ENCODE data around the gene ZBTB7B.

ZBTB7B gene

DNA sequence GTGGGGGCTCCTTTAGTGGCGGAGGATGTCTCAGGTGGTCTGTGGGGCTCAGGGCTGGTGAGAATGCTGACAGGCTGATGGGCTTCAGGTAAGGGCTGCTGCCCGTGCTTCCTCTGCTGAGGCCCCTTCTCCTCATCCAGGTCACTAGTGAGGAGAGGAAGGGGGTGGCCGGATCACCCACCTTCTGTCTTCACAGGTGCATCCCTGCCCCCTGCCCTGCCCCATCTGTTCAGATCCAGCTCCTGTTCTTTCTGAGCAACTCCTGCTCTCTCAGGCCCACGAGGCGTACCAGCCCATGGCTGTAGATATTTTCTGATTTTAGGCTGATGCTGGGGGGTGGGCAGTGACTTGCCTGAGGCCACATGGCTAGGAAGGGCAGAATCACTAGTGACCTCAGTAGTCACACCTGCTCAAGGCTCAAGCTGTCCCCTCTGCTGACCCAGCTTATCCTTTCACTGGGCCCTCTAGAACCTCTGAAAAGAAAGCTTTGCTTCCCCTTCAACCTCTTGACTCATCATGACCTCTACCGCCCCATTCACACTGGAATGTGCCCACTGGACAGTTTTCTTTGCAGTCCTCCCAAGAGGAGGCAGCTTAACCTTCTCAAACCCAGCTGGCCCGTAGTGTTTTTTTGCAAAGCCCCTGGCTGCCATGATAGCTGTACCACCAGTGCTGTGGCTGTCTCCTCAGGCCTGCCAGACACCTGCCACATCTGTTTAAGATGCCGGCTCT lies 16.2 kb downstream of the ZBTB7B start:
- DNase-seq = no peak

DNA sequence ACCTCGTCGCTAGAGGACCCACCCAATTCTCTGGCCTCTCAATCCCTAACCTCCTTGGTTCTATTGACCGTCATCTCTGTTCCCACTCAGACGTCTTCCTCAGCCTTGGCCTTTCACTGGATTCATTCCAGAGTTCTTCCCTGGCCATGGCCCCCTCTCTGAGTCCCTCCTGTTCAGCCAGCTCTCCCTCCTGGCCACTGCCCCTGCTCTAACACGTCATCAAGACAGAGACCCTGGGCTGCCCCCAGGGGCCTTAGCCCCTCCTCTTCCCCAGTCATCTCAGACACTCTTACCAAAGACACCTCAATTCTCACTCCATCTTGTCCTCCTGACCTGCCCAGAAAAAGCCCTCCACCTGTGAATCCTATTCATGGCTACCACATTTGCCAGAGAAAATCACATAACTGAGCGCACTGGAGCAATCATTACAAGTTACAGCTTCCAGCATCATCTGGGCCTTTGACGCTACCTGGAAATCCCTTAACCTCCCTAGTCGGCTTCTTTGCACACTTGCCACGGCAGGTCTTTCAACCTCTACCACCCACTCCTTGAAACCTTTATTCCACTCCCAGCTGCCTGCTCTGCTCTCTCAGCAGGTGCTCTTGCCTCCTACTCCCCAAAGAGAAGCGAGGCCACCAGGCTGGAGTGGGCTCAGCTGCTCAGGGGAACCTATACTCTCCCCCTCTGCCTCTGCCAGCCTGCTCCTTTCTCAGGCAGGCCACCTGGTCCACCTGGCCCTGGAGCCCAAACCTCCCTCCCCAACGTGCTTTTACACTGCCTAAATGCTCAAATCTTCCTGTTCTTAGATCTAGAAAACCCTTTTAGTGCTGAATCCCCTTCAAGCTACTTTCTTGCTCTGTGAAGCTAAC lies 17.0 kb downstream of the ZBTB7B start:
- DNase-seq = no peak

DNA sequence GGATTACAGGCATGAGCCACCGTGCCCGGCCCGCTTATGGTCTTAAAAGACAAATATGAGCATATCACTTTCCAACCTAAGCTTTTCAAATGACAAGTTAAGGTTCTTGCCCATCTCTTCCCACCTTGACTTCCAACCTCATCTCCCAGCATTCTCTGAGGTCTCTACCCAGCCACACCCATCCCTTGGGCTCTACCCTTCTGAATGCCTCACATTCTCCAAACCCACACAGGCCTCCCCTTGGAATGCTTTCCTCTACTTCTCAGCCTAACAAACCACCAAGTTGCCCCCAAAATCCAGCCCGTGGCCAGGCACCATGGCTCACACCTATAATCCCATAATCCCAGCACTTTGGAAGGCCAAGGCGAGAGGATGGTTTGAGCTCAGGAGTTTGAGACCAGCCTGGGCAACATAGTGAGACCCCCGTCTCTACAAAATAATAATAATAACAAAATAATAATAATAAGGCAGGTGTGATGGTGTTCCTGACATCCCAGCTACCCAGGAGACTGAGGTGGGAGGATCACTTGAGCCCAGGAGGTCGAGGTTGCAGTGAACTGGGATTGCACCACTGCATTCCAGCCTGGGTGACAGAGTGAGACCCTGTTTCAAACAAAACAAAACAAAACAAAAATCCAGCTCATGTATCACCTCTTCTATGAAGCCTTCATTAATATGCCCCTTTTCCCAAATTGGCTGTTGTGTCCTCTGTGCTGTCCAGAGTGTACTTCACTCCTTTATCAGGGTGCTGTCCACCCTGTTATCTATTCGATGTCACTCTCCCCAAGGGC lies 19.7 kb downstream of the ZBTB7B start:
- no peak for DNase-seq

DNA sequence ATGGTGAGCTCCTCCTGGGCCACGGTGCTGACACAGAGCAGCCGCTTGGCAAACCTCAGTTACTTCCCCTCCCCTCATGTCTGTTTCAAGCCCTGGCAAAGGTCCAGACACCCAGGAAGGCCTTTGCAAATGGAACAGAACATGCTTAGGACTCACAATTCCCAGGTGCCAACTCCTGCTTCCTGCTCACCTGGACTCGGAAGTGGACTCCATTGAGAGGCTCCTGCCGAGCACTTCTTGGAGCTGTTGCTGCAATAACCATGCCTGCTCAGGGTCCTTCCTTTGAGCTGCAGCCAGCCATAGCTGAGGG lies 20.3 kb downstream of the ZBTB7B start:
- no peak for DNase-seq

DNA sequence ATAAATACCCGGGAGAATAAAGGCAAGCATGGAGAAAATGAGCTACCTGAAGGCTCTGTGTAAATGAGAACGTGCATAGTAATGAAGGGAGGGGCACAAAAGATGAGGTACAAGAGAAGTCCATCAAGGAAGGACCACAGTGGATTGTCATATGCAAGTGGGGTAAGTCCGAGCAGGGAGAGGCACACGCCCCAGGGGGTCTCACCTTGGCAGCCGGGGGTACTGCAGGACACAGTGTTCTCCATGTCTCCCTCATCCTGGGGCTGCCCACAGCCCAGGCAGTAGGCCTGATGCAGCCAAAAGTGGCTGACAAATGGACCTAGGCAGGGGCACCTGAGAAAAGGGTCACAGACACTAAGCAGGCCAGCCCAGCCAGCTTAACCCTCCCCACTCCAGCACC lies 21.0 kb downstream of the ZBTB7B start:
- DNase-seq = no peak

DNA sequence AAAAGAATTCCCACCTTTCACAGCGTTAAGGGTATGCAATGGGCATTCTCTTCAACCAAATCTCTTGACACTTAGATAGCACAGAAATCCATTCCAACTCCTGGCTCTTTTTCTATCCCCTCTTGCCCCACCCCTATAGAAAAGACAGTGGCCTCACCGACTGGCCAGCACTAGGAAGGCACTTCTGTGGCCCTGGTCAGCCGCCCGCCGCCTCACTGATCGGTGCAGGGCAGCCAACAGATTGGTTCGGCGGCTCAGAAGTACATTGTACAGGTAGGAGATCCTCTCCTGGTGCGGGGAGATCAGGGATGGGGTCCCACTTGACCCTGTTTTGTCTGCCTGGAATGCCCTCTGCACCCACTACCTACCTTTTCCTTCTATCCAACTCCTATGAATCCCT lies 21.7 kb downstream of the ZBTB7B start:
- no peak for DNase-seq

DNA sequence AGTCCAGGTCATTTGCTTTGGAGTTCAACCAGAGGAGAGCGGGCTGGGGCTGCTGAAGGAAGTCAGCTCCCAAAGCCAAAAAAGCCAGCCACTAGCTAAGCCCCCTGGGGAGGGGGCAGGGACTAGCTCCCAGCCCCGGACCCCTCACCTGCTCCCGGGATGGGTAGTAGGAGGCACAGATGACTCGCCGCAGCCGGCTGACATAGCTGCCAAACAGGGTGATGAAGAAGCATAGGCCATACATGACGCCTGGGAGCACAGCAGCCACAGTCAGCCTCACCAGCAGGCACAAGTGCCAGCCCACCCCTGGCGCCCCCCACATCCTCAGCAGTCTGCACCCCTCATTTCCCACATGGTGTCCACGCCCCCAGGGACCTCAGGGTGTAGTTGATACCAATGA lies 23.6 kb downstream of the ZBTB7B start:
- no peak for DNase-seq

DNA sequence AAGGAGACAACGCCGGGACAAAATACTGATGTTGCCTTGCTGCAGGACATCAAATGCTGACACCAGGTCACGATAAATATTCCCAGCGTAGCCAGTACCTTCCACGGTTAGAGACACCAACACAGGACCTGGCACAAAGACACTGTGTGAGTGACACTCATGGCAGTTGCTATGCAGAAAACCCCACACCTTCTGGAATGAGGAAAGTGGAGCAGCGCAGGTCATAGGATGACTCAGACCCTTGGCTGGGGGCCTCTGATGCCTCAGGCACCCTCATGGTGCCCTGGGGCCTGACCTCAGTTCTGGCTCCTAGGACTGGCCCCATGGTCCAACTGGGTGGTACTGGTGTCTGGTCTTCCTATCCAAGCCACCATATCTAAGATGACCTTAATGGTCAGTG lies 24.0 kb downstream of the ZBTB7B start:
- no peak for DNase-seq

DNA sequence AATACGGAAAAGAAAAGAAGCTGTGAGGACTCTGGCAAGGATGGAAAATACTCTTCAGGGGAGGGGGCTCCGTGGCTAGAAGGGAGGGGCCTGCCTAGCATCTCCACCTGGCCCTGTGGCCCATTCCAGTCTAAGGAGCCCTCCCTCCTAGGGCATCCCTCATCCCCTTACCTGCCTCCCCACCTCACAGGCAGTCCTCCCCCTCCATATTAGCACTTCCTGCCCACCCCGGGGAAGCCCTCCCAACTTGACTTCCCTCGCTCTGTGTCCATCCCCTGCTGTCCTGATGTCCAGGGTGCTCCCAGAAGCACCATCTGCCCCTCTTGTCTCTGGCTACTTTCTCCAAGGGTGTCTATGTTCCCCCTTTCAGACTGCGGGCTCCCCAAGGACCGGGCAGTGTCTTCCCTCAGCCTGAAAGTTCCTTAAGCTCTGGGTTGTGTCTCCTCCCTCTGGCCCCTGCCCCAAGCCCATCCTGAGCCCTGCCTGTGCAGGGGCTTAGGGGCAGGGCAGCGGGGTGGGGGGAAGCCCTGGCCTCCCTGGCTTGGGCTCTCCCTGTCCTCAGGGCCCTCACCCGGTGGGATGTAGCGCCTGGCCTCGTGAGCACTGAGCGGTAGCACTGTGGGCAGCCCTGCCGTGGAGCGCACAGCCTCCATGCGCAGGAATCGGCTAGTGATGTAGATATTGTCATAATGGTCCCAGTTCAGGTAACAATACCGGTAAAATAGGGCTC lies 27.1 kb downstream of the ZBTB7B start:
- DNase-seq = no peak

DNA sequence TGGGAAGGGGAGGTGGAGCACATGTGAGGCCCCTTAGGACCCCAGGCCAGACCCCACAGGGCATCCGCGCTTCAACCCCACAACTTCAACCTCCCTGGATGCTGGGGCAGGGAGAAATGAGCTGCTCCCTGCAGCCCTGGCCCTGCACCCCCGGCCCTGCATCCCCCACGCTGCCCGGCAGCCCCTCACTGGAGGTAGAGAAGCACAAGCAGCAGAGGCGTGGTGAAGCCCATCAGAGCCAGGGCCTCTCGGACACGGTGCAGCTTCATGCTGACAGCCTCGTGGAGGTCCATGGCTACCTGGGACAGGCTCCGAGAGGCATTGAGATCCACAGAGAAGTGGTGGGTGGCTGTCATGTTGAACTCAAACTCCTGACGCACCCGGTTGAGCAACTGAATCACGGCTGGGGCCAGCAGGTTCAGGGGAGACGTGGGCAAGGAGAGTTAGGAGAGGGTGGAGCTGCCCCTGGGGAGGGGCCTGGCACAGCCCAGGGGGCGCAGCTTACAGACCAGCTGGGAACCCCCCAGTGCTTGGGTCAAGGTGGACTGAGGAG lies 27.7 kb downstream of the ZBTB7B start:
- no peak for DNase-seq

DNA sequence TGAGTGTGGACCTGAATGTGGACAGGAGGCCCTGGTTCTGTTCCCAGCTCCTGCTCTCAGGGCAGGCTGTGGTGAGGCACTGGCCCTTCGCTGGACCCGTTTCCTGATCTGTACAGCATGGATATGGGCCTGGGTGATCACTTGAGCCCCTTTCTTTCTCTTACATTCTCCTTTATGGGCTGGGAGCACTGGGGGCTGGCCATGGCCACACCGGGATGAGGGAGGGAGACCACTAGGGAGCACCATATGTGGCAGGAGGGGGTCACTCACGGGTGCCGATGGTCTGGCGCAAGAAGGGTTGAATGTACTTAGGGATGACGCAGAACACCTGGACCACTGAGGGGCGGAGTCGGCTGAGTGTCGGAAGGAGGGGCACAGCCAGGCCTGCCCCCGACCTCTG lies 28.3 kb downstream of the ZBTB7B start:
- DNase-seq = no peak

DNA sequence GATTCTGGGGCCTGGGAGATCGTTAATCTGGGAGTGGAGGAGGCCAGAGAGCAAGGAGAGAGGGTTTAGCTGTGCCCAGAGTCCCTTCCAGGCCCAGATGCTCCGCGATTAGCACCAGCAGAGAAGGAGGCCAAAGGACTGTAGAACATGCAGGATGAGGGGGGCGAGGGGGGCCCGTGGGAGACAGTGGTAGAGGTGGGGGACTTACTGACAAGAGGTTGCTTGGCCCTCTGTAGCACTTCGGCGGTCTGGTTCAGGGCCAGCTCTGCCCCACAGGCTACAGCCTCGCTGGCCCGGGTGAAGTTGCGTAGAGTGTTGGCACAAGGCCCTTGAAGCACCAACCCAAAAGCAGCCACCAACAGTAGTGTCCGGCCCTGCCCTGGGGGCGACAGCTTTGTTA lies 30.3 kb downstream of the ZBTB7B start:
- DNase-seq = no peak

DNA sequence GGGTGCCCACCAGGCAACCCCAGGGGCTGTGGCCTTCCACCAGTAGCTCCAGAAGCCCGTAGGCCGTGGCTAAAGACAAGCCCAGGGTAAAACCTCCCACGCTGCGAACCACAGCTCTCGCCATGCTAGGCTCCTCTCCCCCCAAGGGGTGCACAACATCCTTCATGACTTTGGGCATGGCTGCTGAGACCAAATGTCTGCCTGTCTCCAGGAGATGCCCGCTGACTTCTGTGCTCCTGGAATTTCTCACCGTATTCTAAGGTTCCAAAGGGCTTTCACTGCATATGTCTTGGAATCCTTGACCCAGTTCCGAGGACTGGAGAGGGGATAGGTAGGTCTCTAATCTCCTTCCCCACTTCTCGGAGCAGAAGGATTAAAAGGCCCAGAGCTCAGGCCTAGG lies 30.9 kb downstream of the ZBTB7B start, which contains the start of the genes DCST1 and DCST2:
TSS of gene DCST1 (plus strand) at position 301 of the 400 bp plus-strand sequence. CDS start 213 bp downstream, outside the sequence.
TSS of gene DCST2 (minus strand) at position 258 of the 400 bp plus-strand sequence. CDS start at position 178, 80 bp downstream.
- DNase-seq = no peak

DNA sequence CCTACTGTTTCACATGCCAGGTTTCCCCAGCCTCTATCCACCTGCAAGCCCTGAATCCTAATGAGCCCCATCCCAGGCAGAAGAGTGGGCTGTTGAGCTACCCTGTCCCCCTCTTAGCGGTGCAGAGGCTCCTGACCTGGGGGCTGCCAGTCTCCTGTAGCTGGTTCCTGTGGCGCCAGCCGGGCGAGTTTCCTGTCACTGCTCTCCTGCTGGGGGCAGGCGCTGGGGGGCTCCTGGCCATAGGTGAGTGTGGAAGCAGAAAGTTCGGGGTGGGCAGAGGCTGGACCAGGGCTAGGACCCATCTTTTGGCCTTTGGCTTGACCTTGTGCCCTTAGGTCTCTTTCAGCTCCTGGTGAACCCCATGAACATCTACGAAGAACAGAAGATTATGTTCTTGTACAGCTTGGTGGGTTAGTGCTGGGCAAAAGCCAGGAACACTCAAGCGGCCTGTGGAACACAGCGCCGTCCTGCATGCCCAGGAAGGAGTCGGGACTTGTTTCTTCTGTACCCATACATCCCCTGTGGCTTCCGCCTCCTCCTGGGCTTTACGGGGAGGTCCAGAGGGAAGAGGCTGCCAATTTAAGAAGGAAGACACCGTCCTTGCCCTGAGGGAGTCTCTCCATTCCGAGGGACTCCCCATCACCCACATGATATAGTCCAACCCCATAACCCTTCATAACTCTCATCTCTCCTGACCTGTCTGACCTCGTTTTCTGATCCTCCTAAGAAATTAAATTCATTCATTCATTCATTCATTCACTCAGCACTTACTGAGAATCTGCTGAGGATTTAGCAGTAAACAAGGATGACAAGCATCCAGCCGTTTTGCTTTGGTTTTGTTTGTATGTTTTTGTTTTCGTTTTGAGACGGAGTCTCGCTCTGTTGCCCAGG lies 32.0 kb downstream of the ZBTB7B start:
- no peak for DNase-seq

DNA sequence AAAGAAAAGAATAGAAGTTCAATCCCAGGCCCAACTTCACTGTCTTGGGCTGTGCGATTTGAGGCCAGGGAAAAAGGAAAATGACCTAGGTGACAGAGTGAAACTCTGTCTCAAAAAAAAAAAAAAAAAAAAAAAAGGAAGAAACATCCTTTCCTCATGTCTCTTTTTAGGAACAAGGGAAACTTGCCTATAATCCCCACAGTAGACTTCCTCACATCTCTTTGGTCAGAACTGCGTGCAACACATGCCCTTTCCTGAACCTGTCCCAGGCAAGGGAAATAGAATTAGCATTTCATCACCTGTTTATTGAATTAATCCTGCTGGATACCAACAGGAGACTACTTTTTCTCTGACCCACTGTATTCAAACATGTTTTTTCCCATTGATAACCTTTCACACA lies 33.3 kb downstream of the ZBTB7B start:
- no peak for DNase-seq

DNA sequence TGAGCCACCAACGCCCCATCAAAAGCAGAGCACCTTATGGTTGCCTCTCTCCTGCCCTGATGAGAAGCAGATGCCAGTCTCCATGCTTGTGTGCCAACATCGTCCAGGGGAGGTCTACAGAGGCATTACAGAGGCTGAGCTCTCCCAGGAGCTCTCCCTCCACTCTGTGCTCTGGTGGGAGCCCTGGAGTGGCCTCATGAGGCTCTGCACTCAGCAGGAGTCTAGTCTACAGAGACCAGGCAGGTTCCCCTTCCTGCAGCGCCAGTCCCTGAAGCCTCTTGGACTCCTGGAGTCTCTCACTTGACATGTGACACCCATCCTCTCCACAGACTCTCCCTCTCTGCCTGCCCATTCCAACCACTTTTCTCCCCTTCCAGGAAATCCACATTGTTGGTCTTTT lies 34.4 kb downstream of the ZBTB7B start:
- DNase-seq = no peak

DNA sequence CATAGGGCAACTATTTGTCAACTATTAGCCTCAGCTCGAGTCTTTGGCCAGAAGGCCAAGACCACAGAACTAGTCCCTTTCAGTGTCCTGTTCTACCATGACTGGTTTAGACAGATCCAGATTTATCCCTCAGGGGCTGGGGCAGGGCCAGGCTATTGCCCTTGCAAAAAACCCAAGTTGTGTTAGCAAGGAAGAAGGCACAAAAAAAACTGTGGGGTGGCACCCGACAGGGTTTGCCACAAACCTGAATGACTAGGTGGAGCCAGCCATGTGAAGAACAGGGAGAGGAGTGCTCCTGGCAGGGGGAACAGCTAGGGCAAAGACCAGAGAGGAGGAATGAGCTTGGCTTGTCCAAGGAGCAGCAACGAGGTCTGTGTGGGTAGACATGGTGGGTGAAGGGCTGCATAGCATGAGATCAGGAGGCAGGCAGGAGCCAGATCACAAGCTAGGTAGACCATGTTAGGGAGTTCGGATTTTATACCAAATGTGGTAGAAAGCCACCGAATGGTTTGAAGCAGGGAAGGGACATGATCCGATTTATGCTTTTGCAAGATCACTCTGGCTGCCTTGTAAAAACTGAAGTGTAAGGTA lies 35.3 kb downstream of the ZBTB7B start:
- DNase-seq = no peak

DNA sequence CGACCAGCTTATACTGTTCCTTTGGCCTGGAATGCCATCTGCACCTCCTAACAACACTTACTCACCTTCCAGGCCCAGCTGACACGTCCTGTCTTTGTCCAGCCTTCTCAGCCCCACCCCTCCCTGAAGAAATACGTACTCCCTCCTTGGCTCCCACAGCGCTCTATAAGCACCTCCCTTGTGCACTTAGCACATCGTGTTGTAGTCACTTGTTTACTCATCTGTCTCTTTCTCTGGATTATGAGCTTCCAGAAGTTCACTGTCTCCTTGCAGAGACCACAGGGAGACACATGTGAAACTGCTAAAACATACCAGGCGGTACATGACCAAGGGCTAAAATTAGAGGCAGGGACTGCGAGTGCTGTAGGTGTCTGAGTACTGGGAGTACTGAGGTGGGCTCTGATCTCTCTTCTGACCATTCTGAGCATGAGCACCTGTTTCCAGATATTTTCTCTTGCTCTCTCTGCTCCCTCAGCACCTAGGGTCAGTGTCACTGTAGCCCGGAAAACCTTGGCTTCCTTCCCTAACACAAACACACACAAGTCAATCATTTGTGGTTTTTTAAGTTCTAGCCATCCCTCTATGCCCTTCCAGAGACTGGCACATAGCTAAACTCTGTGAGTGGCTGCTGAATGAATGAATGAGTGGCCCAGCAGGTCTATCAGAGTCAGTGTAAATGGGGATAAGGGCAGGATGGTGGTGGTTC lies 36.2 kb downstream of the ZBTB7B start:
- DNase-seq = no peak

DNA sequence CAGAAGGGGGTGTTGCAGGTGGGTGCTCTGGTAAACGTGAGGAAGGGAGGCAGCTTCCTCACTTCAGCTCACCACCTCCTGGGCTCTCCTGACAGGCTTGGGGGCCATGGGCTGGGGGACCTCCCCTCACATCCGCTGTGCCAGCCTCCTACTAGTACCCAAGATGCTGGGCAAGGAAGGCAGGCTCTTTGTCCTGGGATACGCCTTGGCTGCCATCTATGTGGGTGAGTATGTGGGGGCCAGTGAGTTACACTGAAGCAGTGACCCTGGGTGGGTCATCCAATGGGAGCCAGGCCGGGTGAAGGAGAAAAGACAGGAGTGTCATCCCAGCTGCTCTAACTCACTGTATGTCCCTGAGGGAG lies 36.7 kb downstream of the ZBTB7B start:
- no peak for DNase-seq

DNA sequence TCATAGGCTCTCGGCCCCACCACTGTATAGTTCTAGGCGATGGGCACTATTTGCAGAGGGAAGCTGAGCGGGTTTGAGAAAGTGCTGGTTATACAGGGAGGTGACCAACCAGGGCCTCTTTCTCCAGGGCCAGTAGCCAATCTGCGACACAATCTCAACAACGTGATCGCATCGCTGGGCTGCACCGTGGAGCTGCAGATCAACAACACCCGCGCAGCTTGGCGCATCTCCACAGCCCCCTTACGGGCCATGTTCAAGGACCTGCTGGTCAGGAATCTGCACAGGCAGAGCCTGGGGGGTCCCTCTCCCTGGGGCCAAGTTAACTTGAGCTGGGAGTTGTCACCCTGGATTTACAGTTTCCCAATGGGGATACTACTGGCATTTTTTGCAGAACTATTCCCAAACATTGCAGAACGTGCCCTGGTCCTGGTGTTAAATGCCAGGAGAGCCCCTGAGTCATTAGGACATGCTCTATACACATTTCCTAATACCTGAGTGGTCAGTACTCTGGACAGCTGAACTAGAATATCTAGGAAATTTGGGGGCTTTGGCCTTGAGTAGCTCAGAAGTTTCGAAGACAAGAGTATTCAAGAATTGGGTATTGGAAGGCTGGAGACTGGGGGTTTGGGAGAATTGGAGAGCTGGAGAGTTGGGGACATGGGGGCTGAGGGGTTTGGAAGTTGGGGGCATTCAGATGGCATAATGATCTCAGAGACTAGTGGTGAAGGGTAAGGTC lies 37.9 kb downstream of the ZBTB7B start:
- no peak for DNase-seq

Measured in activated T-cell treated with anti-CD3 and anti-CD28 coated beads, Interleukin-2, amount 50 U/mL, for 48 hours (primary cell).